ENCODE measurements around the gene GPX4.

GPX4 gene

GRCh38 chr19:1066251-1066747, 37.5 kb upstream of the GPX4 start:
- Histone ChIP-seq H4K91ac (ENCODE audit: low read depth, low read length, poor library complexity) (peak overlapping the region; percentile 53), H3K23ac (ENCODE audit: low read depth, low read length, poor library complexity) (peak overlapping the region; percentile 93), H2AFZ (ENCODE audit: low read length) (peak overlapping the region; percentile 88), H3K4me3 (ENCODE audit: low read length in 2 of 2) (no peak overlapping the region), H4K8ac (ENCODE audit: low read depth, low read length) (peak overlapping the region; percentile 72), H3K9me3 (replicated peaks in 1 of 2; ENCODE audit: control insufficient read depth in 2 of 2, insufficient read depth in 1 of 2, low read depth in 1 of 2, low read length in 2 of 2) (peaks cover 0 to 3% of the 10 kb centered on the region in 2 donors), H2BK12ac (ENCODE audit: low read length) (peak overlapping the region; percentile 73), H3K18ac (ENCODE audit: low read length) (peak overlapping the region; percentile 97), H3K27me3 (ENCODE audit: control insufficient read depth in 3 of 3, insufficient read depth in 3 of 3, low read depth in 1 of 3, low read length in 3 of 3) (peaks cover 4 to 46% (median 42%) of the 10 kb centered on the region in 3 experiments), H2BK15ac (ENCODE audit: low read length) (peak overlapping the region; percentile 98), H3K27ac (replicated peaks; ENCODE audit: low read length) (no peak overlapping the region), H3K36me3 (replicated peaks in 1 of 2; ENCODE audit: control insufficient read depth in 2 of 2, insufficient read depth in 2 of 2, low read length in 2 of 2) (no peaks in the 10 kb centered on the region), H3K4ac (ENCODE audit: low read length) (no peak overlapping the region), H3K14ac (ENCODE audit: low read length) (peak overlapping the region; percentile 97), H3K4me2 (ENCODE audit: insufficient read depth, low read length, poor library complexity, severe bottlenecking) (peak overlapping the region; percentile 73), H3K4me1 (ENCODE audit: control insufficient read depth in 2 of 2, insufficient read depth in 1 of 2, low read depth in 1 of 2, low read length in 2 of 2) (peaks cover 8 to 12% of the 10 kb centered on the region in 2 donors), H3K9ac (ENCODE audit: low read depth, low read length, poor library complexity) (peak overlapping the region; percentile 60), H3K79me1 (ENCODE audit: low read depth, low read length) (peaks cover 5% of the 10 kb centered on the region), H2BK5ac (ENCODE audit: low read length) (no peak overlapping the region), H2BK120ac (ENCODE audit: low read depth, low read length) (peak overlapping the region; percentile 72), H2AK5ac (ENCODE audit: low read depth, low read length) (peak overlapping the region; percentile 93)
- DNase-seq (ENCODE audit: low spot score), result no peak
- no CpG with 5 or more reads among the region's 17 CpGs for whole genome bisulfite sequencing, 2 donors (ENCODE audit: extremely low coverage in 2 of 2, insufficient read length in 2 of 2, insufficient replicate concordance in 1 of 2)

DNA sequence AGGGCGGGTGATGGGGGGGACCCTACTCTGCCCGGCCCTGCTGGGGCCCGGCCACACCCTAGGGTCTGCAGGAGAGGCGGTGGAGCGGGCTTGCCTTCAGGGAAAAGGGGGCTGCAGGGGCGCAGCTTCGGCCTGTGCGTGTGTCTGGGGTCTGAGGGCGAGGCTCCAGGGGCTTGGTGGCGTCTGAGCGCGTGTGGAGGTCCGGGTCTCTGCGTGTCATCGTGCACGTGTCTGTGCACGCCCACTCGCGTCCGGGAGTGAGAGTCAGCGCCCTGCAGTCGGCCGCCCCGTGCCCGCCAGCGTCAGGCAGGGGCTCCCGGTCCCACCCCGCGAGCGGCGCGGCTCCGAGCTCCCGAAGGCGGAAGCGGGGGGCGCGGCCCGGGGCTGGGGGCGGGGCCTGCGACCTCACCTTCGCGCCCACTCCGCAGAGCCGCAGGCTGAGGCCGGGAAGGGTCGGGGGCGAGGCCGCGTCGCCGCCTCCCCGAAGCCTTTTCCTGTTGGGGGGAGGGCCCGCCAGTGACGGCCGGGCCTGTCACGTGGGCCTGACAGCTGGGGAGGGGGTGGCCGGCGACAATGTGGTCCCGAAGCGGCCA, 37.0 kb upstream of the GPX4 start, which contains the start of gene ARHGAP45:
Gene ARHGAP45 (plus strand): TSS at position 420 of the 593 bp plus-strand sequence. CDS start 239 bp downstream, outside the sequence.
- H3K4me2 ChIP-seq (ENCODE audit: insufficient read depth, low read length, poor library complexity, severe bottlenecking), result peak within 1 kb of the TSS; percentile 73
- H3K4ac ChIP-seq (ENCODE audit: low read length), result no peak within 1 kb of the TSS
- peaks cover 0 to 3% of the 10 kb centered on the region in 2 donors for H3K9me3 ChIP-seq (replicated peaks in 1 of 2; ENCODE audit: control insufficient read depth in 2 of 2, insufficient read depth in 1 of 2, low read depth in 1 of 2, low read length in 2 of 2)
- peak within 1 kb of the TSS; percentile 97 for H2AK5ac ChIP-seq (ENCODE audit: low read depth, low read length)
- peak within 1 kb of the TSS; percentile 33 to 72 for H3K4me3 ChIP-seq (ENCODE audit: low read length in 2 of 2)
- peak within 1 kb of the TSS; percentile 73 for H2BK12ac ChIP-seq (ENCODE audit: low read length)
- H3K27ac ChIP-seq (replicated peaks; ENCODE audit: low read length), result no peak within 1 kb of the TSS
- DNase-seq (ENCODE audit: low spot score), result no peak
- H3K79me1 ChIP-seq (ENCODE audit: low read depth, low read length), result peaks cover 5% of the 10 kb centered on the region
- H2BK15ac ChIP-seq (ENCODE audit: low read length), result peak within 1 kb of the TSS; percentile 98
- peaks cover 4 to 49% (median 46%) of the 10 kb centered on the region in 3 experiments for H3K27me3 ChIP-seq (ENCODE audit: control insufficient read depth in 3 of 3, insufficient read depth in 3 of 3, low read depth in 1 of 3, low read length in 3 of 3)
- H3K36me3 ChIP-seq (replicated peaks in 1 of 2; ENCODE audit: control insufficient read depth in 2 of 2, insufficient read depth in 2 of 2, low read length in 2 of 2), result no peaks in the 10 kb centered on the region
- H3K9ac ChIP-seq (ENCODE audit: low read depth, low read length, poor library complexity), result peak within 1 kb of the TSS; percentile 60
- H2BK5ac ChIP-seq (ENCODE audit: low read length), result peak within 1 kb of the TSS; percentile 53
- peaks cover 8 to 12% of the 10 kb centered on the region in 2 donors for H3K4me1 ChIP-seq (ENCODE audit: control insufficient read depth in 2 of 2, insufficient read depth in 1 of 2, low read depth in 1 of 2, low read length in 2 of 2)
- H2BK120ac ChIP-seq (ENCODE audit: low read depth, low read length), result peak within 1 kb of the TSS; percentile 72
- no CpG with 5 or more reads among the region's 61 CpGs for WGBS, 2 donors (ENCODE audit: extremely low coverage in 2 of 2, insufficient read length in 2 of 2, insufficient replicate concordance in 1 of 2)
- H3K18ac ChIP-seq (ENCODE audit: low read length), result peak within 1 kb of the TSS; percentile 97
- peak within 1 kb of the TSS; percentile 93 for H3K23ac ChIP-seq (ENCODE audit: low read depth, low read length, poor library complexity)
- H3K14ac ChIP-seq (ENCODE audit: low read length), result peak within 1 kb of the TSS; percentile 97
- H4K8ac ChIP-seq (ENCODE audit: low read depth, low read length), result peak within 1 kb of the TSS; percentile 72
- peak within 1 kb of the TSS; percentile 53 for H4K91ac ChIP-seq (ENCODE audit: low read depth, low read length, poor library complexity)
- peak within 1 kb of the TSS; percentile 88 for H2AFZ ChIP-seq (ENCODE audit: low read length)

- H3K9ac ChIP-seq (ENCODE audit: low read depth, low read length, poor library complexity), result no peak overlapping the region
- H4K8ac ChIP-seq (ENCODE audit: low read depth, low read length), result no peak overlapping the region
- H3K4me1 ChIP-seq (ENCODE audit: control insufficient read depth in 2 of 2, insufficient read depth in 1 of 2, low read depth in 1 of 2, low read length in 2 of 2), result peaks cover 8 to 12% of the 10 kb centered on the region in 2 donors
- H2BK5ac ChIP-seq (ENCODE audit: low read length), result peak overlapping the region; percentile 53
- no peak for DNase-seq (ENCODE audit: low spot score)
- H2AK5ac ChIP-seq (ENCODE audit: low read depth, low read length), result peak overlapping the region; percentile 97
- peak overlapping the region in 1 of 2 donors; percentile 33 for H3K4me3 ChIP-seq (ENCODE audit: low read length in 2 of 2)
- no peaks in the 10 kb centered on the region for H3K36me3 ChIP-seq (replicated peaks in 1 of 2; ENCODE audit: control insufficient read depth in 2 of 2, insufficient read depth in 2 of 2, low read length in 2 of 2)
- no CpG with 5 or more reads among the region's 38 CpGs for WGBS, 2 donors (ENCODE audit: extremely low coverage in 2 of 2, insufficient read length in 2 of 2, insufficient replicate concordance in 1 of 2)
- peaks cover 0 to 3% of the 10 kb centered on the region in 2 donors for H3K9me3 ChIP-seq (replicated peaks in 1 of 2; ENCODE audit: control insufficient read depth in 2 of 2, insufficient read depth in 1 of 2, low read depth in 1 of 2, low read length in 2 of 2)
- no peak overlapping the region for H3K14ac ChIP-seq (ENCODE audit: low read length)
- H2AFZ ChIP-seq (ENCODE audit: low read length), result peak overlapping the region; percentile 88
- peaks cover 4 to 49% (median 46%) of the 10 kb centered on the region in 3 experiments for H3K27me3 ChIP-seq (ENCODE audit: control insufficient read depth in 3 of 3, insufficient read depth in 3 of 3, low read depth in 1 of 3, low read length in 3 of 3)
- no peak overlapping the region for H2BK120ac ChIP-seq (ENCODE audit: low read depth, low read length)
- H3K18ac ChIP-seq (ENCODE audit: low read length), result peak overlapping the region; percentile 97
- H2BK15ac ChIP-seq (ENCODE audit: low read length), result no peak overlapping the region
- no peak overlapping the region for H2BK12ac ChIP-seq (ENCODE audit: low read length)
- no peak overlapping the region for H3K4ac ChIP-seq (ENCODE audit: low read length)
- H3K27ac ChIP-seq (replicated peaks; ENCODE audit: low read length), result no peak overlapping the region
- H3K23ac ChIP-seq (ENCODE audit: low read depth, low read length, poor library complexity), result peak overlapping the region; percentile 93
- no peak overlapping the region for H4K91ac ChIP-seq (ENCODE audit: low read depth, low read length, poor library complexity)
- H3K79me1 ChIP-seq (ENCODE audit: low read depth, low read length), result peaks cover 5% of the 10 kb centered on the region
- H3K4me2 ChIP-seq (ENCODE audit: insufficient read depth, low read length, poor library complexity, severe bottlenecking), result peak overlapping the region; percentile 73
Measured at GRCh38 chr19:1067341-1067957, 36.3 kb upstream of the GPX4 start.

Measured in neuronal stem cell (in vitro differentiated cells).